ENCODE data around the gene MROH2A. TPM values are rescaled to one million over a fixed set of nuclear protein-coding genes. Genes with fewer than 3 reads are reported as not detected.

Gene MROH2A
- total RNA-seq, 4 donors from 2014 or later = 0.27 to 1.6 (median 0.35) TPM; not detected in 1

GRCh38 chr2:233803292-233803911, 25.3 kb downstream of the MROH2A start:
- Histone ChIP-seq H3K4me3 (no peak overlapping the region), H3K27me3 (no peaks in the 10 kb centered on the region), H3K9me3 (no peaks in the 10 kb centered on the region), H3K36me3 (no peaks in the 10 kb centered on the region), H3K27ac (no peak overlapping the region), H3K4me1 (no peaks in the 10 kb centered on the region)
- TF ChIP-seq POLR2A (IDR thresholded peaks at IDR 0.05) (no peak), CTCF (IDR thresholded peaks at IDR 0.05) (no peak)
- DNase-seq = peak in 1 of 3 donors; percentile 13

GRCh38 chr2:233803994-233804393, 25.9 kb downstream of the MROH2A start:
- Histone ChIP-seq H3K9me3 (no peaks in the 10 kb centered on the region), H3K4me3 (no peak overlapping the region), H3K4me1 (no peaks in the 10 kb centered on the region), H3K27me3 (no peaks in the 10 kb centered on the region), H3K36me3 (no peaks in the 10 kb centered on the region), H3K27ac (no peak overlapping the region)
- TF ChIP-seq POLR2A (IDR thresholded peaks at IDR 0.05) (no peak), CTCF (IDR thresholded peaks at IDR 0.05) (no peak)
- peak in 2 of 3 donors; percentile 15 to 28 for DNase-seq

- Histone ChIP-seq H3K4me1 (no peaks in the 10 kb centered on the region), H3K9me3 (no peaks in the 10 kb centered on the region), H3K4me3 (no peak overlapping the region), H3K27me3 (no peaks in the 10 kb centered on the region), H3K27ac (no peak overlapping the region), H3K36me3 (no peaks in the 10 kb centered on the region)
- peak in 2 of 3 donors; percentile 35 to 43 for DNase-seq
- TF ChIP-seq CTCF (IDR thresholded peaks at IDR 0.05) (peak in 2 of 6 experiments; percentile 6 to 14), POLR2A (IDR thresholded peaks at IDR 0.05) (no peak)
These were observed 29.2 kb downstream of the MROH2A start for GRCh38 chr2:233807215-233807865.

GRCh38 chr2:233807966-233808935, 30.1 kb downstream of the MROH2A start:
- peak in 2 of 3 donors; percentile 24 to 30 for DNase-seq
- H3K36me3 ChIP-seq = no peaks in the 10 kb centered on the region
- H3K27ac ChIP-seq = no peak overlapping the region
- no peak for TF ChIP-seq CTCF (IDR thresholded peaks at IDR 0.05)
- TF ChIP-seq POLR2A (IDR thresholded peaks at IDR 0.05) = no peak
- no peaks in the 10 kb centered on the region for H3K9me3 ChIP-seq
- H3K4me3 ChIP-seq = no peak overlapping the region
- no peaks in the 10 kb centered on the region for H3K27me3 ChIP-seq
- no peaks in the 10 kb centered on the region for H3K4me1 ChIP-seq

GRCh38 chr2:233810385-233810784, 32.3 kb downstream of the MROH2A start:
- Histone ChIP-seq H3K27ac (no peak overlapping the region), H3K27me3 (no peaks in the 10 kb centered on the region), H3K9me3 (no peaks in the 10 kb centered on the region), H3K4me3 (no peak overlapping the region), H3K36me3 (no peaks in the 10 kb centered on the region), H3K4me1 (no peaks in the 10 kb centered on the region)
- peak in 2 of 3 donors; percentile 6 to 17 for DNase-seq
- no peak for TF ChIP-seq CTCF (IDR thresholded peaks at IDR 0.05)
